SK-N-SH (cell line): ENCODE measurements around the gene SMAP1.

Experiments
- CHD2 ChIP-seq: fragments of 150-350 bp; IDR thresholded peaks from 2 replicates; pipeline ENCODE4 v1.6.1; 2018; ENCODE audit warnings: low read length; ENCODE audit not compliant: partially characterized antibody
- CTCF ChIP-seq: fragments of 200-600 bp; sonication (generic); IDR thresholded peaks from 2 replicates; pipeline ENCODE4 v1.6.1; 2017; ENCODE audit warnings: antibody characterized with exemption, mild to moderate bottlenecking, moderate library complexity
- GABPA ChIP-seq: IDR thresholded peaks from 2 replicates; pipeline ENCODE4 v1.4.0; 2012; ENCODE audit warnings: low read depth, mild to moderate bottlenecking
- PBX3 ChIP-seq: IDR thresholded peaks from 2 replicates; pipeline ENCODE4; 2012
- RAD21 ChIP-seq: IDR thresholded peaks from 2 replicates; pipeline ENCODE4 v1.6.1; 2012; ENCODE audit warnings: mild to moderate bottlenecking, low read length
- RXRA ChIP-seq: IDR thresholded peaks from 2 replicates; pipeline ENCODE4 v1.4.0; 2012; ENCODE audit warnings: low read depth, mild to moderate bottlenecking, borderline replicate concordance
- TAF1 ChIP-seq: IDR thresholded peaks from 2 replicates; pipeline ENCODE4 v1.6.1; 2012; ENCODE audit warnings: low read depth, mild to moderate bottlenecking, low read length, moderate library complexity, borderline replicate concordance
- TF ChIP-seq, protein P1 (sequence below): fragments of 150-350 bp; IDR thresholded peaks from 2 replicates; pipeline ENCODE4 v1.6.1; 2017; ENCODE audit warnings: antibody characterized with exemption, low read length, low read depth, borderline replicate concordance

GRCh38 chr6:70625436-70625835, 42.2 kb upstream of the SMAP1 start:
- TF ChIP-seq CTCF, result no peak
- TF ChIP-seq RAD21, result no peak
- TF ChIP-seq TAF1, result no peak
- TF ChIP-seq CHD2, result no peak
- no peak for TF ChIP-seq PBX3
- TF ChIP-seq RXRA, result no peak
- TF ChIP-seq, protein P1, sequence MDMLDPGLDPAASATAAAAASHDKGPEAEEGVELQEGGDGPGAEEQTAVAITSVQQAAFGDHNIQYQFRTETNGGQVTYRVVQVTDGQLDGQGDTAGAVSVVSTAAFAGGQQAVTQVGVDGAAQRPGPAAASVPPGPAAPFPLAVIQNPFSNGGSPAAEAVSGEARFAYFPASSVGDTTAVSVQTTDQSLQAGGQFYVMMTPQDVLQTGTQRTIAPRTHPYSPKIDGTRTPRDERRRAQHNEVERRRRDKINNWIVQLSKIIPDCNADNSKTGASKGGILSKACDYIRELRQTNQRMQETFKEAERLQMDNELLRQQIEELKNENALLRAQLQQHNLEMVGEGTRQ, result no peak
- no peak for TF ChIP-seq GABPA
